ENCODE results near the gene HPN. TPM values are rescaled to one million over a fixed set of nuclear protein-coding genes. Genes with fewer than 3 reads are reported as not detected.

HPN gene
- polyA plus RNA-seq, 1 experiment = not detected

- TF ChIP-seq CTCF (IDR thresholded peaks at IDR 0.05; ENCODE audit: low read depth, low read length) = no peak
- Histone ChIP-seq H3K27me3 (ENCODE audit: control insufficient read depth, insufficient read depth, low read length) (no peaks in the 10 kb centered on the region), H3K4me3 (ENCODE audit: low read depth, low read length) (no peak overlapping the region), H3K27ac (ENCODE audit: low read depth, low read length) (no peak overlapping the region), H3K9me3 (ENCODE audit: control insufficient read depth, insufficient read depth, low read length) (no peaks in the 10 kb centered on the region; the same call in 1 of the 2 replicates)
- DNase-seq (ENCODE audit: low read depth, low spot score) = no peak
- CTCF ChIA-PET = interaction anchor here (1.8 kb wide), 1 partner anchor 43 kb away, joined by 11 read pairs; no protein-coding TSS in a partner anchor
- POLR2A ChIA-PET = no interaction called here
These were observed 26.1 kb upstream of the HPN start for GRCh38 chr19:35015270-35015953.

GRCh38 chr19:35015954-35016351, 25.6 kb upstream of the HPN start:
- CTCF ChIA-PET = no interaction called here

GRCh38 chr19:35017507-35017906, 24.0 kb upstream of the HPN start:
- no peak overlapping the region for H3K4me3 ChIP-seq (ENCODE audit: low read depth, low read length)
- H3K27ac ChIP-seq (ENCODE audit: low read depth, low read length) = no peak overlapping the region
- CTCF ChIA-PET = interaction anchor here (0.9 to 1.0 kb wide), 2 partner anchors 27 to 44 kb away, joined by 3 to 4 read pairs; no protein-coding TSS in a partner anchor
- DNase-seq (ENCODE audit: low read depth, low spot score) = no peak
- POLR2A ChIA-PET = no interaction called here
- TF ChIP-seq CTCF (IDR thresholded peaks at IDR 0.05; ENCODE audit: low read depth, low read length) = no peak
- H3K9me3 ChIP-seq (ENCODE audit: control insufficient read depth, insufficient read depth, low read length) = no peaks in the 10 kb centered on the region; the same call in 1 of the 2 replicates
- H3K27me3 ChIP-seq (ENCODE audit: control insufficient read depth, insufficient read depth, low read length) = no peaks in the 10 kb centered on the region

More at GRCh38 chr19:35015954-35016351, 25.6 kb upstream of the HPN start:
- Histone ChIP-seq H3K27ac (ENCODE audit: low read depth, low read length) (no peak overlapping the region), H3K27me3 (ENCODE audit: control insufficient read depth, insufficient read depth, low read length) (no peaks in the 10 kb centered on the region), H3K4me3 (ENCODE audit: low read depth, low read length) (no peak overlapping the region), H3K9me3 (ENCODE audit: control insufficient read depth, insufficient read depth, low read length) (no peaks in the 10 kb centered on the region; the same call in 1 of the 2 replicates)
- TF ChIP-seq CTCF (IDR thresholded peaks at IDR 0.05; ENCODE audit: low read depth, low read length) = no peak
- POLR2A ChIA-PET = no interaction called here
- DNase-seq (ENCODE audit: low read depth, low spot score) = no peak

- no peak for TF ChIP-seq CTCF (IDR thresholded peaks at IDR 0.05; ENCODE audit: low read depth, low read length)
- DNase-seq (ENCODE audit: low read depth, low spot score) = no peak
- Histone ChIP-seq H3K27me3 (ENCODE audit: control insufficient read depth, insufficient read depth, low read length) (no peaks in the 10 kb centered on the region), H3K9me3 (ENCODE audit: control insufficient read depth, insufficient read depth, low read length) (no peaks in the 10 kb centered on the region; the same call in 1 of the 2 replicates), H3K27ac (ENCODE audit: low read depth, low read length) (no peak overlapping the region), H3K4me3 (ENCODE audit: low read depth, low read length) (no peak overlapping the region)
- ChIA-PET POLR2A (no interaction called here), CTCF (interaction anchor here (1.0 kb wide), 1 partner anchor 26 kb away, joined by 3 read pairs; no protein-coding TSS in a partner anchor)
These were observed 23.1 kb upstream of the HPN start for GRCh38 chr19:35018379-35018778.

- no peak overlapping the region for H3K4me3 ChIP-seq (ENCODE audit: low read depth, low read length)
- ChIA-PET POLR2A (no interaction called here), CTCF (interaction anchor here (1.0 kb wide), 1 partner anchor 25 kb away, joined by 3 read pairs; no protein-coding TSS in a partner anchor)
- no peak for DNase-seq (ENCODE audit: low read depth, low spot score)
- no peak overlapping the region for H3K27ac ChIP-seq (ENCODE audit: low read depth, low read length)
- TF ChIP-seq CTCF (IDR thresholded peaks at IDR 0.05; ENCODE audit: low read depth, low read length) = no peak
- no peaks in the 10 kb centered on the region; the same call in 1 of the 2 replicates for H3K9me3 ChIP-seq (ENCODE audit: control insufficient read depth, insufficient read depth, low read length)
- no peaks in the 10 kb centered on the region for H3K27me3 ChIP-seq (ENCODE audit: control insufficient read depth, insufficient read depth, low read length)
These were observed 22.4 kb upstream of the HPN start for GRCh38 chr19:35019144-35019543.
